ENCODE data around the gene ZNF277. TPM values are rescaled to one million over a fixed set of nuclear protein-coding genes. Genes with fewer than 3 reads are reported as not detected.

Gene ZNF277
- total RNA-seq, 1 donor from 2014 or later, result 16.2 TPM

Other genes starting within 250 kb of the ZNF277 start
- 43.0 to 102 TPM (median 48.8 TPM) in 3 replicates for gene DOCK4, start 296 bp upstream of the ZNF277 start, total RNA-seq
- gene IFRD1, start 243.8 kb downstream of the ZNF277 start, total RNA-seq, result 69.2 to 108 TPM (median 106 TPM) in 3 replicates